CMK (cell line): Measurements from ENCODE around the gene RANBP17.
"Not testable (repeated sequence)": the region's sequence is repeated elsewhere in the genome, so short reads cannot be mapped to it uniquely, and the experiment has no call there.

Experiments
- DNase-seq: peaks from one replicate; pipeline ENCODE4 v3.0.0-alpha.2; 2010; ENCODE audit warnings: low read depth

RANBP17 gene

GRCh38 chr5:170941788-170942187, 80.0 kb downstream of the RANBP17 start:
- no peak for DNase-seq

DNA sequence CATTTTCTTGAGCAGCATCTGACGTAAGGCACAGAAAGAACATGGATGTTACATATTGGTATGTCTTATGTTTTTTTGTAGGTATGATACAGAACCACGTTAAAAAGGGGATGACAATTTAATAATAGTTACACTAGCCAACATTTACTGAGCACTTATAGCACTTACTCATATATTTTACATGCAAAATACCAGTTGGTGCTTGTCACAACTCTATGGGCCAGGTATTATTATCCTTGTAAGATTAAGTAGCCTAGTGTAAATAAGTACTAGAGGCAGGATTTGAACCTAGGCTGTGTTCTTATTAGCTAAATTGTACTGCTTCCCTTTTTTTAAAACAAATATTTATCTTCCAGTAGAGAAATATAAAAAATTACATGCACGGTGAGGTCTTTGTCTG, 83.5 kb downstream of the RANBP17 start:
- no peak for DNase-seq

DNA sequence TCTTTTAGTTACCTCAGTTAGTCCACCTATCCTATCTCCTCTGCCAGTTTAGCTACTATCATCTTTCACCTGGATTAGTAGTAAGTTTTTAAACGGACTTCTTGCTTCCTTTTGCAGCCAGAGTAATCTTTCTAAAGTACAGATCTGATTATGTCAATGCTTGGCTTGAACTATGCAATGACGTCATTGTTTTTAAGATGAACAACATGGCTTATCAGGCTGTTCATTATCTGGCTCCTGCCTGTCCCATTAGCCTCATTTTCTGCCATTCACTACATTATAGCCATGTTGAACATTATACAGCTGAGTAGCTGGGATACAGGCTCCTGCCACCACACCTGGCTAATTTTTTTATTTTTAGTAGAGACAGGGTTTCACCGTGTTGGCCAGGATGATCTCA, 98.7 kb downstream of the RANBP17 start:
- DNase-seq = no peak

- DNase-seq = no peak
These were observed 101.7 kb downstream of the RANBP17 start for GRCh38 chr5:170963521-170963920.

- no peak for DNase-seq
These were observed 112.6 kb downstream of the RANBP17 start for GRCh38 chr5:170974461-170974860.

DNA sequence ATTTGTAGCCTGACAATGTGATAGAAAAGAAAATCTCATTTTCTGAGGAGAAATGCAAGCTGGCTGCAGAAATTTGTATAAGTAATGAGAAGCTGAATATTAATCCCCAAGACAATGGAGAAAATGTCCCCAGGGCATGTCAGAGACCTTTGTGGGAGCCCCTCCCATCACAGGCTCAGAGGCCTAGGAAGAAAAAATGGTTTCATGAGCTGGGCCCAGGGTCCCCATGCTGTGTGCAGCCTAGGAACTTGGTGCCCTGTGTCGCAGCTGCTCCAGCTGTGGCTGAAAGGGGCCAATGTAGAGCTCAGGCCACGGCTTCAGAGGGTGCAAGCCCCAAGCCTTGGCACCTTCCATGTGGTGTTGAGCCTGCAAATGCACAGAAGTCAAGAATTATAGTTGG, 118.4 kb downstream of the RANBP17 start:
- not testable (repeated sequence) for DNase-seq

DNA sequence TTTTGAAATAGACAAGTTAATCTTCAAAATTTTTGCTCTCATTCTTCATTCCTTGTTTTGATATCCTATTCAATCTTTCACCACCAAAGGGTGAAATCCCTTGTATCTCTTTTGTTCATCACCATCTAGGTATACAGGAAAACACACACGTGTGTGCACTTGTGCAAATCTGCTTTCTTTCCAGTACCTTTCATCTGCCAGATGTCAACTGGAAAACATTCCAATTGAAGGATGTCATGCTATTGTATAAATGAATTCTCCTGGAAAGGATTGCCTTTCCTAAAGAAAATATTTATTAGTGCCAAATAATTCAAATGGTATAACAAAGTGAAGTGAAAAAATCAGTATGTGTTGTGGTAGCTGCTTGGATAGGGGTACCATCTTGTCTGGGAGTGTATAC, 123.7 kb downstream of the RANBP17 start:
- DNase-seq = no peak

- no peak for DNase-seq
These were observed 124.8 kb downstream of the RANBP17 start for GRCh38 chr5:170986598-170986997.

GRCh38 chr5:170993476-170993875, 131.7 kb downstream of the RANBP17 start:
- no peak for DNase-seq

- no peak for DNase-seq
These were observed 148.3 kb downstream of the RANBP17 start for GRCh38 chr5:171010086-171010485.

GRCh38 chr5:171010816-171011215, 149.0 kb downstream of the RANBP17 start:
- DNase-seq = no peak

GRCh38 chr5:171023508-171023907, 161.7 kb downstream of the RANBP17 start:
- no peak for DNase-seq

- no peak for DNase-seq
These were observed 162.3 kb downstream of the RANBP17 start for GRCh38 chr5:171024084-171024483.

DNA sequence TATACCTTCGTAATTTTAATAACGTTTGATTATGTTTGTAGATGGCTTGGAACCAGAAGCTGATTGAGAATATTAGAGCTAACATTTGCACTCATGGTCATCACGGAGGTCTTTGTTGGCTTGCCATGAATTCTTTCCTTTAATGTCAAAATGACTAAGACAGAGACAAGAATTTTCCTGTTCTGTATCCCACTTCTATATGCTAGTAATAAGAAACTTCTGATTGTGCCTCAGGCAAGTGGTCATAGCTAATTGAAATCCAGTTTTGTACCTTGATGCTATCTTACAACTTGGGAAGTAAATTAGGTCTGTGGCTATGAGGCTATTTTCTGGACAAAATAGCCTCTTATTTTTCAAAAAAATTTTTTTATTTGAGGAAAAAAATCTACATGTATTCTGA, 167.6 kb downstream of the RANBP17 start:
- no peak for DNase-seq

DNA sequence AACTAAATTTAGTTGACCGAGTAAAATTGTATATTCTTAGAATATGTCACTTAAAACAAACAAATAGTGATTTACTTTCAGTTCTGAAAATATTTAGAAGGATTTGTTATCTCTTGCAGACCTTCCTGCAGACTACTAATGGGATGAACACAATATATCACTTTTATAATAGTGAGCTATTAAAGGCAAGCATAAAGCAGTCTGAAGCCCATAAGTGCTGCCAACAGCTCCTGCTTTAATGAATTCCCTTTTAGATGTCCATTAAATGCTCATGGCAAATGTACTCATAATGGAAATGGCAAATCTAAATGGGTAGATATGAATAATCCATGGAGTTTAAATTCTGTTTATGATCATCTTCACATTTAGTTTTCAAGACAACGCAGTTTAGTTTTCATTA, 170.2 kb downstream of the RANBP17 start:
- DNase-seq = no peak

DNA sequence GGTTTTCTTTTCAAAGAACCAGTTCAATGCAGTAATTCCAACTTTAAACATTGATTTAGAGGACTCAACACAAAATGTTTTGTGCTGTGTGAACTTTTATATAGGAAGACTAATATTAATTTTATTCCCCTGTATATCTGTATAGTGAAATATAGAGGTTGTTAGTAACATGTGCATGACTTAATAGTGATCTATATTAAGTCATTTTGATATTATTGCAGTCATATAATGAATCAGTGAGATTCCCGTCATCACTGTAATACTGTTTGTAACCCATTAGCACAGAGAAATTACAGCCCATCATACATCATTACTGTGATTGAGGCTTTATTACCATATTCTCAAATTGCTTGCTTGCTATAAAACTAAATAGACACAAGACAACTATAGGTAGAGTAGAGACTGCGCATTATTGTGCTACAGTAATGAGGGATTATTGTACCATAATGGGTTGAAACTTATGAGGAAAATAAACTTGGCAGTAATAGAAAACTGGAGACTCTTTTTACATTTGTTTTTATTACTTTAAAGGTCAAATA, 170.7 kb downstream of the RANBP17 start:
- no peak for DNase-seq

DNA sequence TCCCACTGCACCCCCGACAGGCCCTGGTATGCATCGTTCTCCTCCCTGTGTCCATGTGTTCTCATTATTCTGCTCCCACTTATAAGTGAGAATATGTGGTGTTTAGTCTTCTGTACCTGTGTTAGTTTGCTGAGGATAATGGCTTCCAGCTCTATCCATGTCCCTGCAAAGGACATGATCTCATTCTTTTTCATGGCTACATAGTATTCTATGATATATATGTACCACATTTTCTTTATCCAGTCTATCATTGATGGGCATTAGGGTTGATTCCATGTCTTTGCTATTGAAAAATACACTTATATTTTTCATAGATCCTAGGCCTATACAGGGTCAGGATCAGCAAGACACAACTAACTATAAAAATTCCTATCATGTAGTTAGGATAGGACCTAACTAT, 180.1 kb downstream of the RANBP17 start:
- not testable (repeated sequence) for DNase-seq

GRCh38 chr5:171050916-171051315, 189.1 kb downstream of the RANBP17 start:
- DNase-seq = no peak

GRCh38 chr5:171055875-171056454, 194.1 kb downstream of the RANBP17 start:
- no peak for DNase-seq

- no peak for DNase-seq
These were observed 205.8 kb downstream of the RANBP17 start for GRCh38 chr5:171067540-171068130.

DNA sequence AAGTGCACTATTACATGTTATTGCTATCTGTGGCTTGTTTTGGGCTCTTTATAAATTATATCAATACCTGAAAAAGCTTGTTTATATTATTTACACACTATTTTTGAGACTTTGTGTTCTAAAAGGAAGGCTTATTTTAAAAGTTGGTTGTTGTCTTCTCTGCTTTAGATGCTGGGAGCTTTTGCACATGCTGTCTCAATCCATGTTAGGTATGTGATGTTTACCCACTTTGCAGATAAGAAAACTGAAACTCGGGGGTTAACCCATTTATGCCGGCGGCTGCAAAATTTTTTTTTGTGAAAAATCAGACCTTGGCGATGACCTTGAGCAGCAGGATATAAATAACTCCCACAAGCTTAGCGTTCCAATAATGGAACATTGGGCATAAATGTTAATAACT, 212.9 kb downstream of the RANBP17 start:
- no peak for DNase-seq

GRCh38 chr5:171080186-171080938, 218.5 kb downstream of the RANBP17 start:
- DNase-seq = no peak

- no peak for DNase-seq
These were observed 219.5 kb downstream of the RANBP17 start for GRCh38 chr5:171081319-171081718.
